Retinal pigment epithelial cell (primary cell): Measurements from ENCODE around the gene PKIB.

Experiments used
- DNase-seq: peaks from one replicate; pipeline ENCODE4 v3.0.0-alpha.2; 2010; ENCODE audit warnings: low read depth
- H3K4me3 ChIP-seq: 2 replicates; pipeline ENCODE4 v1.5.1; 2011; ENCODE audit warnings: mild to moderate bottlenecking, low read length, control low read depth, moderate library complexity
- TF ChIP-seq, protein P1 (sequence below): conservative IDR thresholded peaks from 2 replicates; pipeline ENCODE4 v1.5.1; 2011; ENCODE audit warnings: low read depth, low read length, control low read depth, inconsistent platforms

Gene PKIB

DNA sequence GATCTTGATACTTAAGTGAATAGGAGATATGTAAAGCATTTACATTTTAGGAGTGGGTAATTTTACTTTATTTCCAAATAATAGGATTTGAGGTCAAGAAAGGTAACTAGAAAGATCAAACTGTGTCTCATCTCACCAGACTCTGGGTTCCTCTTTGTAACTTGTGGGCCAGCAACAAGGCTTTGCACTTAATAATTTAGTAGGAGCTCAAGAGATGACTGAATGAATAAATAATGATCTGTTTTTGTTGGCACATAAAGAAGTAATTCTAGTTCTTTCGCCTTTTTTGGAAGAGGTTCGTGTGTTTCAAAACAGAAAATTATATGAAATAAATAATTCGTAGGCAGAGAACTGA is 101.9 kb downstream of the PKIB start:
- DNase-seq, result no peak
- H3K4me3 ChIP-seq, result no peak overlapping the region
- TF ChIP-seq, protein P1, sequence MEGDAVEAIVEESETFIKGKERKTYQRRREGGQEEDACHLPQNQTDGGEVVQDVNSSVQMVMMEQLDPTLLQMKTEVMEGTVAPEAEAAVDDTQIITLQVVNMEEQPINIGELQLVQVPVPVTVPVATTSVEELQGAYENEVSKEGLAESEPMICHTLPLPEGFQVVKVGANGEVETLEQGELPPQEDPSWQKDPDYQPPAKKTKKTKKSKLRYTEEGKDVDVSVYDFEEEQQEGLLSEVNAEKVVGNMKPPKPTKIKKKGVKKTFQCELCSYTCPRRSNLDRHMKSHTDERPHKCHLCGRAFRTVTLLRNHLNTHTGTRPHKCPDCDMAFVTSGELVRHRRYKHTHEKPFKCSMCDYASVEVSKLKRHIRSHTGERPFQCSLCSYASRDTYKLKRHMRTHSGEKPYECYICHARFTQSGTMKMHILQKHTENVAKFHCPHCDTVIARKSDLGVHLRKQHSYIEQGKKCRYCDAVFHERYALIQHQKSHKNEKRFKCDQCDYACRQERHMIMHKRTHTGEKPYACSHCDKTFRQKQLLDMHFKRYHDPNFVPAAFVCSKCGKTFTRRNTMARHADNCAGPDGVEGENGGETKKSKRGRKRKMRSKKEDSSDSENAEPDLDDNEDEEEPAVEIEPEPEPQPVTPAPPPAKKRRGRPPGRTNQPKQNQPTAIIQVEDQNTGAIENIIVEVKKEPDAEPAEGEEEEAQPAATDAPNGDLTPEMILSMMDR, result no peak

DNA sequence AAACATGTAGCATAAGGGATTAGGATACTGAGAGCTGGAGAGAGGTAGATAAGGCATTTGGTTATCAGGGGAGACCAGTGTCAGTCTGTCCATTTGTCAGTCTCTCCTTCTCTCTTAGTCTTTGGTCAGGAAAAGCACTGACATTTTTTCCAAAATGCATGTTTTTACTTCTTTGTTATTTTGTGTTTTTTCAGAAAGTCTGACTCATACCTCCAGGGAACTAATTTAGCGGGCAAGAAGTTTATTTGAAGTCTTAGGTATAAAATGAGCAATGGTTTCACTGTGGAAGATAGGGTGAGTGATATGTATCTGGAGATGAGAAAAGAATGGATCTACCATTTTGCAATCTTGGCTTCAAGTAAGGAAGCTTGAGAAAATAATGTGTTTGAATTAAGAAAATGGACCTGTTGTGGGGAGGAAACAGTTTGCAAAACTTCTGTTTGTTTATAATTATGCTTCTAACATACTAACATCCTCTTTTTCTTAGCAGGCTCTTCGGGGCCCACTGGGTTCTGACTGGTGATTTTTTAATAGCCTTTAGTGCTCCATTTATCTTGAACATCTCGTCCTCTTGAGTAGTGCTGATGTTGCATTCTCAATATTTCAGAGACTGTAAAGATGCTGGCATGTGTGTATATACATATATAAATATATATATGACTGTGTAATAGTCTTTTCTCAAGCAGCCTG is 102.4 kb downstream of the PKIB start:
- TF ChIP-seq, protein P1, result no peak
- H3K4me3 ChIP-seq, result no peak overlapping the region
- no peak for DNase-seq

DNA sequence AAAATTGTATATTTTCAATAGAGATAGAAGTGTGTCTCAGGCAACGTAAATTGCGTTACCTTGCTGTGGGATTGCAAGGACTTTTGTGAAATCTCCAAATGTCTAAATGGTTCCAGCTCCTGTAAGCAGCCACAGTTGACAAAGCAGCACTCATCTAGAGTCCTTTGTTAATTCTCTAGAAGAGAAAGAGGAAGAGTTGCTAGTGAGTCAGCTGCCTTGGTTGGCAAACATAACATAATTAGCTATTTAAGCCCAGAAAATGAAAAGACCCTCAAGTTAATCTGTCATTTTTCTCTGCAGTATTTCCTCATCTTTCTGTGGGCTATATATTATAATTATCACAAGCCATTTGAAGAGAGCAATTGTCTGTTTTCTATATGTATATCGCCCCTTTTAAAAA is 102.9 kb downstream of the PKIB start:
- no peak for DNase-seq
- TF ChIP-seq, protein P1, result no peak

DNA sequence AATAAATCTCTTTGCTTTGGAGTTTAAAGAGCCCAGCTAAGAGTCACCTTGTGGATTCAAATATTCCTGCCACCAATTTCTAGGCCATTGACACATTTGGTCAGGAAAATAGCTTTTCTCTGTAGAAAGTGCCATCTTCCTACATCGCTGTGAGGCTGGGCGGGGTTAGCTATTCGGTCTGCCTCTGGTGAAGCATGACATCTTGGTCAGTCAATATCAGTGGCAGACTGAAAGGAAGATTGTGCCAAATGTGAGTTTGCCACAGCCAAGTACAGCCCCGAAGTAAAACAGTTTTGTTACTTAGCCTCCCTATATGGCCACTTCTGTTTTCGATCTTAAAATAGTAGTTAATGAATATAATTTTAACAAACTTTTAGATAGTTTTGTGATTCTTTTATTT is 103.9 kb downstream of the PKIB start:
- H3K4me3 ChIP-seq, result no peak overlapping the region
- no peak for DNase-seq
- TF ChIP-seq, protein P1, result no peak

More for the DNA sequence above, 102.9 kb downstream of the PKIB start:
- no peak overlapping the region for H3K4me3 ChIP-seq

DNA sequence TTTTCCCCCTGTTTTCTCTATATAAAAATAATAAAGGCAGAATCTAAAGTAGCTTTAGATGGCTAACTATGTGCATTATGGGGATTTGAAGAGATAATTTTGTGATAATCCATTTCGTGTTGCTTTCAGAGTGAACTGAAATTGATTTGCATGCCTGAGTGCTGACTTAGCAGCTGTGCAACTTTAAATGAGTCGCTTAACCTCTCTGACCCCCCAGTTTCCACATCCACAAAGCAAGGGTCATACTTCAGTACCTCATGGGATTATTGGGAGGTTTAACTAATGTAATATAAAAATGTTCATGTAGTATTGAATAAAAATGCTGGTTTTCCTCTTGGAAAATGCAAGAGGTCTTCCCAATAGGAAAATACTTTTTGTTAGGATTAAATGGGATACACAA is 105.5 kb downstream of the PKIB start:
- no peak for DNase-seq
- TF ChIP-seq, protein P1, result no peak

GRCh38 chr6:122717350-122717749 is 107.1 kb downstream of the PKIB start:
- TF ChIP-seq, protein P1, result no peak
- H3K4me3 ChIP-seq, result no peak overlapping the region

More for the DNA sequence above, 105.5 kb downstream of the PKIB start:
- H3K4me3 ChIP-seq, result no peak overlapping the region

DNA sequence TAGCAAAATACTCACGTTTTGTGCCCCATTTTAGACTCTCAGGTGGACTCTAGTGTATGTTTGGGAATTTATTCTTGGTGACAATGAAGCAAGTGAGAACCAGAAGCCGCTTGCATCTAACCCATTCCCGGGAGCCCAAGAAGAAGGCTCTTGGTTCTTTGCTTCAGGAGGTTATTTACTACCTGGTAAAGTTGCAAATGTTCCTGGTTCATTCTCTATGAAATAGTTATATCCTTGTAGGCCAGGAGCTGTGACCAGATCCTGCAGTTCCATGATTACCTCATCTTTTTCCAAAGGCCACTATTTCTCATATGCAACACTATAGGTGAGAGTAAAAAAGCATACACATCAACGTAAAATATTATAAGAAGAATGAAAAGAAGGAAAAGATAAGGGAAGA is 108.4 kb downstream of the PKIB start:
- H3K4me3 ChIP-seq, result no peak overlapping the region
- DNase-seq, result no peak
- TF ChIP-seq, protein P1, result no peak

More at GRCh38 chr6:122717350-122717749, 107.1 kb downstream of the PKIB start:
- DNase-seq, result peak; percentile 39
